ENCODE measurements around the gene BMP7.
"Not testable (repeated sequence)": the region's sequence is repeated elsewhere in the genome, so short reads cannot be mapped to it uniquely, and the experiment has no call there.

BMP7 gene

GRCh38 chr20:57289391-57290177 lies 23.1 kb upstream of the BMP7 start:
- no peak for FAIRE-seq
- no peak for DNase-seq (ENCODE audit: insufficient read length, low spot score)
- TF ChIP-seq PAX5 (IDR thresholded peaks at IDR 0.05; ENCODE audit: insufficient read depth, low read length, severe bottlenecking) (no peak), POLR2A (IDR thresholded peaks at IDR 0.05; ENCODE audit: low read depth, low read length) (no peak), POLR2AphosphoS5 (IDR thresholded peaks at IDR 0.05; ENCODE audit: low read depth, low read length) (no peak), TAF1 (IDR thresholded peaks at IDR 0.05; ENCODE audit: low read depth, low read length) (no peak), SPI1 (IDR thresholded peaks at IDR 0.05; ENCODE audit: low read depth, low read length) (no peak), POU2F2 (IDR thresholded peaks at IDR 0.05; ENCODE audit: low read depth, low read length) (no peak)

GRCh38 chr20:57288651-57289277 lies 22.3 kb upstream of the BMP7 start:
- DNase-seq (ENCODE audit: insufficient read length, low spot score) = no peak
- TF ChIP-seq SPI1 (IDR thresholded peaks at IDR 0.05; ENCODE audit: low read depth, low read length) (no peak), TAF1 (IDR thresholded peaks at IDR 0.05; ENCODE audit: low read depth, low read length) (no peak), POLR2A (IDR thresholded peaks at IDR 0.05; ENCODE audit: low read depth, low read length) (no peak), POU2F2 (IDR thresholded peaks at IDR 0.05; ENCODE audit: low read depth, low read length) (no peak), PAX5 (IDR thresholded peaks at IDR 0.05; ENCODE audit: insufficient read depth, low read length, severe bottlenecking) (no peak), POLR2AphosphoS5 (IDR thresholded peaks at IDR 0.05; ENCODE audit: low read depth, low read length) (no peak)
- FAIRE-seq = no peak

- FAIRE-seq = no peak
- DNase-seq (ENCODE audit: insufficient read length, low spot score) = no peak
- TF ChIP-seq POLR2A (IDR thresholded peaks at IDR 0.05; ENCODE audit: low read depth, low read length) (no peak), POLR2AphosphoS5 (IDR thresholded peaks at IDR 0.05; ENCODE audit: low read depth, low read length) (no peak), TAF1 (IDR thresholded peaks at IDR 0.05; ENCODE audit: low read depth, low read length) (no peak), PAX5 (IDR thresholded peaks at IDR 0.05; ENCODE audit: insufficient read depth, low read length, severe bottlenecking) (no peak), SPI1 (IDR thresholded peaks at IDR 0.05; ENCODE audit: low read depth, low read length) (no peak), POU2F2 (IDR thresholded peaks at IDR 0.05; ENCODE audit: low read depth, low read length) (no peak)
Measured at GRCh38 chr20:57287901-57288300, 21.5 kb upstream of the BMP7 start.

DNA sequence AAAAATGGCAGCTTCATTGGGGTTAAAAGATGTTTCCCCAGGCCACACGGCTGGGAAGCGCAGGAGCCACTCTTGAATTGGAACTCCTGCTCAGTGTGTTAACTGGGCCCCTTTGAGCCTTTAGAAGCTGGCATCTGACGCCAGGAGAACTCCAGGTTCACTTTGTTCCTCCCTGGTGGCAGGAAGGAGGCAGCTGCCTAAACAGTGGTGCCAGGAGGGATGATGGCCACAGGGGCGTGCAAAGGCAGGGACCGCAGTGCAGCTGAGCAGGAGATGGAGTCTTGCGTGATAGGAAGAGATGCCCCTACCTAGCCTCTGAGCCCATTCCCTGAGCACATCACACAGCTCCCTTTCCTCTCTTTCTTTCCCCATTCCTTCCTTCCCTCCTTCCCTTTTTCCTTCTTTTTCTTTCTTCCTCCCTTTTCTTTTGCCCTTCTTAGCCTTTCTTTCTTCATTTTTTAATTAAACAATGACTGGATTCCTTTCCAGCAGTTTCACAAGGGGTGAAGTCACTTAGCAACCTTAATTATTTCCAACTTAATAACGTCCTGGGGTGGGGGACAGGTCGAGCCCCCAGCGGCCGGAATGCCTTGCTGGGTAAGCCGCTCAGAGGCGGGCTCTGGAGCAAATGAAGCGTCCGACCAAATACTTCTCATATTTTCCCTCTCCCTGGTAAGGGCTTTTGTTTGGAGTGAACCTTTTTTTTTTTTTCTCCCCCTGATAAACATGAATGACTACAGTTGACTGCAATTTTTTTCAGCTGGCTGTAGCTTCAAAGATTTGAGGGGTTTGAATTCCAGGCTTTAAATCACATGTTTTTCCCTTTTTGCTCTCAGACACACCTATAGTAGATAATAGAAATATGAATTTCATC lies 20.8 kb upstream of the BMP7 start:
- TF ChIP-seq POLR2AphosphoS5 (IDR thresholded peaks at IDR 0.05; ENCODE audit: low read depth, low read length) (no peak), POLR2A (IDR thresholded peaks at IDR 0.05; ENCODE audit: low read depth, low read length) (no peak), POU2F2 (IDR thresholded peaks at IDR 0.05; ENCODE audit: low read depth, low read length) (no peak), PAX5 (IDR thresholded peaks at IDR 0.05; ENCODE audit: insufficient read depth, low read length, severe bottlenecking) (no peak), SPI1 (IDR thresholded peaks at IDR 0.05; ENCODE audit: low read depth, low read length) (no peak), TAF1 (IDR thresholded peaks at IDR 0.05; ENCODE audit: low read depth, low read length) (no peak)
- FAIRE-seq (no peak), DNase-seq (ENCODE audit: insufficient read length, low spot score) (no peak)

DNA sequence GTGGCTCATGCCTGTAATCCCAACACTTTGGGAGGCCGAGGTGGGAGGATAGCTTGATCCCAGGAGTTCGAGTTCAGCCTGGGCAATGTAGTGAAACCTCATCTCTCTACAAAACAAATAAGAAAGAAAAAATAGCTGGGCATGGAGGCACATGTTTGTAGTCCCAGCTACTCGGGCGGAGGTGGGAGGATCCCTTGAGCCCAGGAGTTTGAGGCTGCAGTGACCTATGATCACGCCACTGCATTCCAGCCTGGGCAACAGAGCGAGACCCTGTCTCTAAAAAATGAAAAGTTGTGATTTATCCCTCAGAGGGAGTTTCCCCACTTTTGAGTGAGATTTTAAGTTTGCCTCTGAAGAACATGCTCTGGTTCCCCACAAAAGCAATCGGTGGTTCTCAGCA lies 17.4 kb upstream of the BMP7 start:
- no peak for FAIRE-seq
- no peak for DNase-seq (ENCODE audit: insufficient read length, low spot score)
- TF ChIP-seq POLR2A (IDR thresholded peaks at IDR 0.05; ENCODE audit: low read depth, low read length) (no peak), PAX5 (IDR thresholded peaks at IDR 0.05; ENCODE audit: insufficient read depth, low read length, severe bottlenecking) (no peak), TAF1 (IDR thresholded peaks at IDR 0.05; ENCODE audit: low read depth, low read length) (no peak), POLR2AphosphoS5 (IDR thresholded peaks at IDR 0.05; ENCODE audit: low read depth, low read length) (no peak), SPI1 (IDR thresholded peaks at IDR 0.05; ENCODE audit: low read depth, low read length) (no peak), POU2F2 (IDR thresholded peaks at IDR 0.05; ENCODE audit: low read depth, low read length) (no peak)

DNA sequence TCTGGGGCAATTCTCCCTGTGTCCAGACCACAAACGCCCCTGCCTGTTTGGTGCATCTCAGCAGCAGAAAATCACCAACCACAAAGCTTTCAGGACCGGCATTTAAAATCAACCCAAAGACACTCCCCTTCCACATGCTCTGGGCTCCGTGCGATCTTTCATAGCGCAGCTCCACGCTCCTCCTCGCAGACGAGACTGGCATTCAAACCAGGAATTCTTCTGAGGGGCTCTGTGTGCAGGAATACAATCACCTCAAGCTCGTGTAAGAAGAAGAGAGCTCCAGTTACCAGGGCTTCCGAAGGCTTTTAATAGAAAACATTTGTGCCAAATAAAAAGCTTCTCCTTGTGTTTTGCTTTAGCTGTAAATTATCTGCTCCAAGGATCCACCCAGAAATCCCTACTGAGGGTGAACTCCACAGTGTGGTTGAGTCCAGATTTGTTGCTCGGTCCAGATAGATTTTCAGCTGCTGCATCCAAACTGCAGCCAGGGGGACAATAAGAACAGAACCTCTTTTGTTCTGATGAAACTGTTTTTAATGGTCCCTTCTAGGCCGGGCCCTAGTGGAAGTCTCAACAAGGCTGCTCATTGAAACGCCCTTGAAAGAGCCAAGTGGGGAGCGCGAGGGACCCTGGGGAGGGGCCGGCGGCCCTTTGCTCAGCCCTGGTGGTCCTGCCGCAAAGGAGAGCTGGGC lies 16.4 kb upstream of the BMP7 start:
- FAIRE-seq (no peak), DNase-seq (ENCODE audit: insufficient read length, low spot score) (no peak)
- TF ChIP-seq POLR2AphosphoS5 (IDR thresholded peaks at IDR 0.05; ENCODE audit: low read depth, low read length) (no peak), POLR2A (IDR thresholded peaks at IDR 0.05; ENCODE audit: low read depth, low read length) (no peak), TAF1 (IDR thresholded peaks at IDR 0.05; ENCODE audit: low read depth, low read length) (no peak), PAX5 (IDR thresholded peaks at IDR 0.05; ENCODE audit: insufficient read depth, low read length, severe bottlenecking) (no peak), POU2F2 (IDR thresholded peaks at IDR 0.05; ENCODE audit: low read depth, low read length) (no peak), SPI1 (IDR thresholded peaks at IDR 0.05; ENCODE audit: low read depth, low read length) (no peak)

GRCh38 chr20:57281900-57282299 lies 15.5 kb upstream of the BMP7 start:
- TF ChIP-seq POLR2AphosphoS5 (IDR thresholded peaks at IDR 0.05; ENCODE audit: low read depth, low read length) = no peak
- no peak for FAIRE-seq
- no peak for DNase-seq (ENCODE audit: insufficient read length, low spot score)

DNA sequence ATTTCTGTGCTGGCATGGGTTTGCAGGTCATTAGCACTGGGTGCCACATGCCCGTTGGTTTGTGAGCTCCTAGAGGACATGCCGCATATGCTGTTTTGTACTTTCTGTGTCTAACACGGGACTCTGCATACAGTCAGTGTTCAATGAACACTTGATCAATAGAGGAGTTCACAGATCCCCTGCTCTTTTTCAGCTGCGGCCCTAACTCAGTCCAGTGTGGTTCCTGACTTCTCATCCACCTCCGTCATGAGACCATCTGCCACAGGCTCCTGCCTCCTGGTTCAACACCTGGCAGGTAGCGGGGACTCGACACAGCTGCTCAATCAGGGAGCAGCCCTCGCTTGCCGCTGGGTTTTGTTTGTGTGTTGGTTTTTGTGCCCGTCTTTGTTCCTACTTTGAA lies 13.8 kb upstream of the BMP7 start:
- FAIRE-seq (no peak), DNase-seq (ENCODE audit: insufficient read length, low spot score) (no peak)
- TF ChIP-seq PAX5 (IDR thresholded peaks at IDR 0.05; ENCODE audit: insufficient read depth, low read length, severe bottlenecking) = no peak
- no peak for TF ChIP-seq POLR2A (IDR thresholded peaks at IDR 0.05; ENCODE audit: low read depth, low read length)
- no peak for TF ChIP-seq SPI1 (IDR thresholded peaks at IDR 0.05; ENCODE audit: low read depth, low read length)
- no peak for TF ChIP-seq TAF1 (IDR thresholded peaks at IDR 0.05; ENCODE audit: low read depth, low read length)
- no peak for TF ChIP-seq POLR2AphosphoS5 (IDR thresholded peaks at IDR 0.05; ENCODE audit: low read depth, low read length)
- TF ChIP-seq POU2F2 (IDR thresholded peaks at IDR 0.05; ENCODE audit: low read depth, low read length) = no peak

- DNase-seq (ENCODE audit: insufficient read length, low spot score); FAIRE-seq: not testable (repeated sequence)
Measured at GRCh38 chr20:57279548-57279947, 13.1 kb upstream of the BMP7 start.

Measured in GM12891 (cell line).